ENCODE data around the gene KNG1. TPM values are rescaled to one million over a fixed set of nuclear protein-coding genes. Genes with fewer than 3 reads are reported as not detected.
A peak's percentile ranks its signal among the peaks of the same experiment; 100 is the strongest.

KNG1 gene
- total RNA-seq, 4 donors from 2014 or later = 1.6 to 2.0 TPM; not detected in 2

- no peaks in the 10 kb centered on the region for H3K27me3 ChIP-seq
- TF ChIP-seq EP300 (IDR thresholded peaks at IDR 0.05; ENCODE audit: low read depth) = no peak
- 57 to 70% methylated on average over 15 of the region's 15 CpGs for WGBS, 2 donors (ENCODE audit: low coverage in 1 of 2)
- no peak overlapping the region for H3K27ac ChIP-seq
- in situ Hi-C loops (cut with MboI; ENCODE audit: low pct_ligation_motif_present in 1 of 4, low pct_unique_long_range_greater_than_20kb in 1 of 4, low sequenced_read_pairs in 3 of 4) = loop anchor here in 1 of 4 donors (10.0 to 25.0 kb wide), 2 partner anchors 676 to 863 kb away; partner anchors contain the start of gene ETV5
- peaks cover 0 to 48% (median 22%) of the 10 kb centered on the region in 4 donors for H3K36me3 ChIP-seq
- peaks cover 14 to 42% (median 30%) of the 10 kb centered on the region in 4 donors for H3K4me1 ChIP-seq
- no peaks in the 10 kb centered on the region for H3K9me3 ChIP-seq
- H3K4me3 ChIP-seq = no peak overlapping the region
- intact Hi-C loops (cut with DNase I; ENCODE audit: low total_unique reads) = no loop called here
- DNase-seq = no peak
Observed at GRCh38 chr3:186787642-186788481, 70.7 kb downstream of the KNG1 start.

- Histone ChIP-seq H3K9me3 (no peaks in the 10 kb centered on the region), H3K4me3 (no peak overlapping the region), H3K4me1 (peaks cover 14 to 42% (median 30%) of the 10 kb centered on the region in 4 donors), H3K36me3 (peaks cover 0 to 48% (median 22%) of the 10 kb centered on the region in 4 donors), H3K27ac (no peak overlapping the region), H3K27me3 (no peaks in the 10 kb centered on the region)
- intact Hi-C loops (cut with DNase I; ENCODE audit: low total_unique reads) = no loop called here
- no peak for DNase-seq
- TF ChIP-seq POLR2AphosphoS5 (IDR thresholded peaks at IDR 0.05) = peak in 1 of 3 donors; percentile 33
- TF ChIP-seq POLR2A (IDR thresholded peaks at IDR 0.05) = no peak
- WGBS, 2 donors (ENCODE audit: low coverage in 1 of 2) = 37 to 41% methylated on average over 12 to 13 of the region's 13 CpGs
- in situ Hi-C loops (cut with MboI; ENCODE audit: low pct_ligation_motif_present in 1 of 4, low pct_unique_long_range_greater_than_20kb in 1 of 4, low sequenced_read_pairs in 3 of 4) = loop anchor here in 1 of 4 donors (10.0 to 25.0 kb wide), 2 partner anchors 676 to 864 kb away; partner anchors contain the start of gene ETV5
Observed at GRCh38 chr3:186788482-186789370, 71.6 kb downstream of the KNG1 start.

GRCh38 chr3:186789554-186790260 is 72.5 kb downstream of the KNG1 start:
- Histone ChIP-seq H3K9me3 (no peaks in the 10 kb centered on the region), H3K27me3 (no peaks in the 10 kb centered on the region), H3K4me3 (no peak overlapping the region), H3K27ac (no peak overlapping the region), H3K4me1 (peaks cover 14 to 41% (median 28%) of the 10 kb centered on the region in 4 donors), H3K36me3 (peaks cover 0 to 48% (median 22%) of the 10 kb centered on the region in 4 donors)
- in situ Hi-C loops (cut with MboI; ENCODE audit: low pct_ligation_motif_present in 1 of 4, low pct_unique_long_range_greater_than_20kb in 1 of 4, low sequenced_read_pairs in 3 of 4) (loop anchor here in 1 of 4 donors (10.0 to 25.0 kb wide), 2 partner anchors 677 to 865 kb away; partner anchors contain the start of gene ETV5), intact Hi-C loops (cut with DNase I; ENCODE audit: low total_unique reads) (no loop called here)
- TF ChIP-seq POLR2AphosphoS5 (IDR thresholded peaks at IDR 0.05) = peak in 1 of 3 donors; percentile 24
- TF ChIP-seq CTCF (IDR thresholded peaks at IDR 0.05) = no peak
- DNase-seq = no peak
- 30 to 43% methylated on average over 4 of the region's 4 CpGs for WGBS, 2 donors (ENCODE audit: low coverage in 1 of 2)

GRCh38 chr3:186790261-186790981 is 73.3 kb downstream of the KNG1 start:
- no peak for DNase-seq
- H3K4me3 ChIP-seq = no peak overlapping the region
- H3K36me3 ChIP-seq = peaks cover 0 to 42% (median 21%) of the 10 kb centered on the region in 4 donors
- H3K9me3 ChIP-seq = no peaks in the 10 kb centered on the region
- 65 to 70% methylated on average over 8 of the region's 8 CpGs for WGBS, 2 donors (ENCODE audit: low coverage in 1 of 2)
- H3K27ac ChIP-seq = no peak overlapping the region
- peak; percentile 31 for TF ChIP-seq POLR2A (IDR thresholded peaks at IDR 0.05)
- no peak for TF ChIP-seq EP300 (IDR thresholded peaks at IDR 0.05; ENCODE audit: low read depth)
- TF ChIP-seq CTCF (IDR thresholded peaks at IDR 0.05) = no peak
- peak in 2 of 3 donors; percentile 16 to 22 for TF ChIP-seq POLR2AphosphoS5 (IDR thresholded peaks at IDR 0.05)
- peaks cover 14 to 33% (median 21%) of the 10 kb centered on the region in 4 donors for H3K4me1 ChIP-seq
- in situ Hi-C loops (cut with MboI; ENCODE audit: low pct_ligation_motif_present in 1 of 4, low pct_unique_long_range_greater_than_20kb in 1 of 4, low sequenced_read_pairs in 3 of 4) = loop anchor here in 1 of 4 donors (25.0 kb wide), 1 partner anchor 678 kb away; the partner anchor contains the start of gene ETV5
- intact Hi-C loops (cut with DNase I; ENCODE audit: low total_unique reads) = no loop called here
- no peaks in the 10 kb centered on the region for H3K27me3 ChIP-seq

Small RNA genes within 50 kb of the gene (small RNA-seq; reads per million reads assigned to genes)
- gene RF00092 = 0 reads per million in 4 donors
- 0 reads per million in 4 donors for gene RNU6-1105P
- 0 reads per million in 4 donors for gene SNORA4
- gene SNORA63 = 0 reads per million in 4 donors
- 0 reads per million in 4 donors for gene SNORA81
- gene SNORD2 = 0 reads per million in 4 donors

Other genes starting within 250 kb of the KNG1 start
- gene CRYGS, start 173.0 kb upstream of the KNG1 start, total RNA-seq = 10 to 100 TPM in 1 of 4 donors, 1 to 10 TPM in 2, not detected in 1; 2.2 to 60.7 (median 4.4) TPM
- gene TBCCD1, start 150.0 kb upstream of the KNG1 start, total RNA-seq = 10 to 100 TPM in 3 of 4 donors, 1 to 10 TPM in 1; 7.1 to 15.4 (median 13.9) TPM
- gene DNAJB11, start 146.6 kb upstream of the KNG1 start, total RNA-seq = 10 to 100 TPM; 15.7 to 50.0 (median 29.4) TPM
- gene AHSG, start 104.3 kb upstream of the KNG1 start, total RNA-seq = not detected
- gene FETUB, start 77.0 kb upstream of the KNG1 start, total RNA-seq = not detected
- gene HRG, start 51.3 kb upstream of the KNG1 start, total RNA-seq = not detected
- 100 to 1,000 TPM; 146 to 550 (median 353) TPM for gene EIF4A2, start 66.2 kb downstream of the KNG1 start, total RNA-seq
- 100 to 1,000 TPM in 1 of 4 donors, 10 to 100 TPM in 1, 1 to 10 TPM in 1, not detected in 1; 7.2 to 226 (median 10.5) TPM for gene RFC4, start 89.1 kb downstream of the KNG1 start, total RNA-seq
- gene ADIPOQ, start 125.4 kb downstream of the KNG1 start, total RNA-seq = 10 to 100 TPM in 1 of 4 donors, 1 to 10 TPM in 2, not detected in 1; 4.6 to 11.7 (median 7.5) TPM
- 10 to 100 TPM; 22.4 to 50.5 (median 31.2) TPM for gene ST6GAL1, start 213.2 kb downstream of the KNG1 start, total RNA-seq

All from transverse colon (tissue), 4 donors.